Stomach (tissue), 4 donors: ENCODE data around the gene UBE4B.

Experiments used
- CTCF ChIP-seq, 7 experiments: fragments of 450-650 bp in 4 of 7; fragments of 200-600 bp in 3 of 7; sonication (generic) in 3 of 7; IDR thresholded peaks; one replicate each; pipeline ENCODE4 v1.5.1; 2016 to 2019; ENCODE audit warnings: antibody characterized with exemption in 7 of 7, control low read depth in 2 of 7, mild to moderate bottlenecking in 1 of 7
- EP300 ChIP-seq: sonication (generic); formaldehyde crosslinking; IDR thresholded peaks from one replicate; pipeline ENCODE4 v1.6.1; 2017; ENCODE audit warnings: antibody characterized with exemption

GRCh38 chr1:9984253-9984652 lies 48.5 kb upstream of the UBE4B start:
- TF ChIP-seq CTCF (IDR thresholded peaks at IDR 0.05) (no peak), EP300 (no peak)
